CD4-positive, CD25-positive, alpha-beta regulatory T cell (primary cell): Measurements from ENCODE around the gene NTRK2. TPM values are rescaled to one million over a fixed set of nuclear protein-coding genes. Genes with fewer than 3 reads are reported as not detected.

Source experiments
- ATAC-seq, 2 donors: fragments of 150-1000 bp; cut with Tn5 transposase; one replicate each; pipeline ENCODE4 v1.10.0; 2021; ENCODE audit warnings: low read depth in 2 of 2, moderate number of reproducible peaks in 2 of 2, moderate library complexity in 1 of 2
- DNase-seq, 3 donors: peaks; one replicate each; pipeline versions ENCODE4 v3.0.0 to v3.0.0-alpha.2; 2012 to 2022; ENCODE audit warnings: mixed read lengths in 1 of 3
- H3K27ac ChIP-seq: one replicate; pipeline ENCODE4 v1.7.0; 2013; ENCODE audit warnings: mild to moderate bottlenecking, low read length; ENCODE audit not compliant: insufficient read depth, poor library complexity, severe bottlenecking
- H3K27me3 ChIP-seq: one replicate; pipeline ENCODE4 v1.7.0; 2013; ENCODE audit warnings: low read length; ENCODE audit not compliant: control insufficient read depth, insufficient read depth
- H3K36me3 ChIP-seq: one replicate; pipeline ENCODE4 v1.7.0; 2013; ENCODE audit warnings: mild to moderate bottlenecking, low read length, moderate library complexity; ENCODE audit not compliant: control insufficient read depth, insufficient read depth
- H3K4me1 ChIP-seq: 2 replicates; pipeline ENCODE4 v1.7.0; 2013; ENCODE audit warnings: mild to moderate bottlenecking, low read length; ENCODE audit not compliant: insufficient read depth, control insufficient read depth, poor library complexity, severe bottlenecking
- H3K4me3 ChIP-seq: one replicate; pipeline ENCODE4 v1.7.0; 2013; ENCODE audit warnings: low read depth, mild to moderate bottlenecking, low read length, moderate library complexity
- H3K9me3 ChIP-seq, 2 experiments: 1 replicate in 1 of 2; 2 replicates in 1 of 2; pipeline ENCODE4 v1.7.0; 2013; ENCODE audit warnings: low read length in 2 of 2, mild to moderate bottlenecking in 1 of 2, moderate library complexity in 1 of 2; ENCODE audit not compliant: control insufficient read depth in 2 of 2
- H3K27ac Mint-ChIP-seq, 3 donors: one replicate each; pipeline ENCODE4 v1.8.0; 2020 to 2022; ENCODE audit warnings: mild to moderate bottlenecking in 3 of 3, mixed read lengths in 3 of 3, moderate library complexity in 2 of 3
- H3K27me3 Mint-ChIP-seq: one replicate; pipeline ENCODE4 v1.8.0; 2022; ENCODE audit warnings: mild to moderate bottlenecking, mixed read lengths
- H3K36me3 Mint-ChIP-seq: one replicate; pipeline ENCODE4 v1.8.0; 2020; ENCODE audit warnings: mixed read lengths
- H3K4me1 Mint-ChIP-seq, 4 donors: one replicate each; pipeline ENCODE4 v1.8.0; 2020 to 2022; ENCODE audit warnings: mixed read lengths in 4 of 4, mild to moderate bottlenecking in 1 of 4
- H3K4me3 Mint-ChIP-seq, 4 donors: one replicate each; pipeline ENCODE4 v1.8.0; 2020 to 2022; ENCODE audit warnings: mild to moderate bottlenecking in 4 of 4, mixed read lengths in 4 of 4, moderate library complexity in 3 of 4
- H3K9me3 Mint-ChIP-seq, 7 donors: one replicate each; pipeline ENCODE4 v1.8.0; 2020 to 2022; ENCODE audit warnings: mixed read lengths in 7 of 7, mild to moderate bottlenecking in 3 of 7, moderate library complexity in 2 of 7
- polyA plus RNA-seq, 4 donors: library from polyadenylated mRNA; unstranded; fragments of 300-500 nt; fragmentation: Illumina TruSeq; gene quantifications; one replicate each; pipeline ENCODE4 v1.2.3, GENCODE V29; 2021
- total RNA-seq: library from RNA; stranded (reverse); gene quantifications from one replicate; pipeline ENCODE4 v1.2.3, GENCODE V29; 2022

Gene NTRK2
- total and polyA plus RNA-seq, 5 donors from 2014 or later: 0.02 to 0.12 TPM; not detected in 3

- H3K27ac Mint-ChIP-seq: no peak overlapping the region
- DNase-seq: no peak
- ATAC-seq: no peak
- no peak overlapping the region for H3K4me3 Mint-ChIP-seq
- H3K9me3 Mint-ChIP-seq: peaks cover 0 to 3% (median 0%) of the 10 kb centered on the region in 7 donors
- H3K4me1 Mint-ChIP-seq: no peaks in the 10 kb centered on the region
- Histone ChIP-seq H3K36me3 (no peaks in the 10 kb centered on the region), H3K4me1 (no peaks in the 10 kb centered on the region), H3K9me3 (no peaks in the 10 kb centered on the region), H3K27ac (no peak overlapping the region), H3K4me3 (no peak overlapping the region), H3K27me3 (no peaks in the 10 kb centered on the region)
- no peaks in the 10 kb centered on the region for H3K27me3 Mint-ChIP-seq
- H3K36me3 Mint-ChIP-seq: no peaks in the 10 kb centered on the region
Measured at GRCh38 chr9:84846906-84847305, 177.4 kb downstream of the NTRK2 start.

DNA sequence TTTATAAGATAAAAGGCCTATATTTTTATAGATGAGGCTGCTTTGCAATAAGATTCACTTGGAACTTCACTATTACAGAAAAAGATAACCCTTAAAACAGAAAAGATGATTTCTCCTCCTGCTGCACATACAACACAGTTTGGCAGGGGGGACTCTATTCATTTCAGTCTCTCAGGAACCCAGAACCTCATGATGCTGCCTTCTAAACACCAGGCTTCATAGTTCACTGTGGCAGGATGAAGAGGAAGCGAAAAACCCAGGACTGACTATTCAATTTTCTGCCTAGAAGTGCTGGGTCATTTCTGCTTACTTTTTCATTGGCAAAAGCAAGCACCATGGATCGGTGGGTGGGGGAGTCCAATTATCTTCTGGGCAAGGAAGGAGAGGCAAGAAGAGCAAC, 179.5 kb downstream of the NTRK2 start:
- Histone ChIP-seq H3K27me3 (no peaks in the 10 kb centered on the region), H3K4me1 (no peaks in the 10 kb centered on the region), H3K36me3 (no peaks in the 10 kb centered on the region), H3K9me3 (no peaks in the 10 kb centered on the region), H3K27ac (no peak overlapping the region), H3K4me3 (no peak overlapping the region)
- DNase-seq (no peak), ATAC-seq (no peak)
- H3K36me3 Mint-ChIP-seq: no peaks in the 10 kb centered on the region
- no peaks in the 10 kb centered on the region for H3K4me1 Mint-ChIP-seq
- H3K9me3 Mint-ChIP-seq: peaks cover 0 to 1% (median 0%) of the 10 kb centered on the region in 7 donors
- no peak overlapping the region for H3K4me3 Mint-ChIP-seq
- H3K27ac Mint-ChIP-seq: no peak overlapping the region
- H3K27me3 Mint-ChIP-seq: no peaks in the 10 kb centered on the region

GRCh38 chr9:84850830-84851392, 181.4 kb downstream of the NTRK2 start:
- Mint-ChIP-seq H3K36me3 (no peaks in the 10 kb centered on the region), H3K4me1 (no peaks in the 10 kb centered on the region), H3K27ac (peak overlapping the region in 1 of 3 donors; percentile 50), H3K9me3 (no peaks in the 10 kb centered on the region), H3K4me3 (no peak overlapping the region), H3K27me3 (peaks cover under 1% of the 10 kb centered on the region)
- Histone ChIP-seq H3K9me3 (no peaks in the 10 kb centered on the region), H3K27me3 (no peaks in the 10 kb centered on the region), H3K4me1 (no peaks in the 10 kb centered on the region), H3K36me3 (no peaks in the 10 kb centered on the region), H3K4me3 (no peak overlapping the region), H3K27ac (no peak overlapping the region)
- DNase-seq: no peak
- ATAC-seq: no peak

- H3K4me3 Mint-ChIP-seq: no peak overlapping the region
- no peak overlapping the region for H3K27ac Mint-ChIP-seq
- Histone ChIP-seq H3K4me3 (no peak overlapping the region), H3K9me3 (no peaks in the 10 kb centered on the region), H3K27me3 (no peaks in the 10 kb centered on the region), H3K4me1 (no peaks in the 10 kb centered on the region), H3K36me3 (no peaks in the 10 kb centered on the region), H3K27ac (no peak overlapping the region)
- no peak for DNase-seq
- H3K9me3 Mint-ChIP-seq: no peaks in the 10 kb centered on the region
- H3K36me3 Mint-ChIP-seq: no peaks in the 10 kb centered on the region
- no peak for ATAC-seq
- no peaks in the 10 kb centered on the region for H3K4me1 Mint-ChIP-seq
- peaks cover 6% of the 10 kb centered on the region for H3K27me3 Mint-ChIP-seq
Measured at GRCh38 chr9:84851935-84852585, 182.5 kb downstream of the NTRK2 start.

GRCh38 chr9:84852617-84853301, 183.2 kb downstream of the NTRK2 start:
- DNase-seq (no peak), ATAC-seq (no peak)
- Mint-ChIP-seq H3K27ac (no peak overlapping the region), H3K4me1 (no peaks in the 10 kb centered on the region), H3K4me3 (no peak overlapping the region), H3K27me3 (peaks cover 6% of the 10 kb centered on the region), H3K9me3 (peaks cover 0 to under 1% (median 0%) of the 10 kb centered on the region in 7 donors), H3K36me3 (no peaks in the 10 kb centered on the region)
- H3K4me1 ChIP-seq: no peaks in the 10 kb centered on the region
- no peaks in the 10 kb centered on the region for H3K36me3 ChIP-seq
- no peaks in the 10 kb centered on the region for H3K9me3 ChIP-seq
- H3K4me3 ChIP-seq: no peak overlapping the region
- no peaks in the 10 kb centered on the region for H3K27me3 ChIP-seq
- no peak overlapping the region for H3K27ac ChIP-seq

GRCh38 chr9:84856181-84856632, 186.7 kb downstream of the NTRK2 start:
- H3K9me3 Mint-ChIP-seq: peaks cover 0 to 5% (median 0%) of the 10 kb centered on the region in 7 donors
- H3K27me3 ChIP-seq: no peaks in the 10 kb centered on the region
- no peaks in the 10 kb centered on the region for H3K36me3 Mint-ChIP-seq

GRCh38 chr9:84857211-84857610, 187.7 kb downstream of the NTRK2 start:
- Mint-ChIP-seq H3K27me3 (peaks cover 6% of the 10 kb centered on the region), H3K36me3 (no peaks in the 10 kb centered on the region), H3K4me3 (no peak overlapping the region), H3K27ac (no peak overlapping the region), H3K9me3 (peaks cover 0 to 5% (median 0%) of the 10 kb centered on the region in 7 donors), H3K4me1 (no peaks in the 10 kb centered on the region)
- Histone ChIP-seq H3K27me3 (no peaks in the 10 kb centered on the region), H3K4me3 (no peak overlapping the region), H3K4me1 (no peaks in the 10 kb centered on the region), H3K9me3 (no peaks in the 10 kb centered on the region), H3K36me3 (no peaks in the 10 kb centered on the region), H3K27ac (no peak overlapping the region)
- DNase-seq: no peak
- no peak for ATAC-seq

More at GRCh38 chr9:84856181-84856632, 186.7 kb downstream of the NTRK2 start:
- Mint-ChIP-seq H3K4me1 (no peaks in the 10 kb centered on the region), H3K4me3 (no peak overlapping the region), H3K27ac (no peak overlapping the region), H3K27me3 (peaks cover 6% of the 10 kb centered on the region)
- Histone ChIP-seq H3K27ac (no peak overlapping the region), H3K9me3 (no peaks in the 10 kb centered on the region), H3K36me3 (no peaks in the 10 kb centered on the region), H3K4me1 (no peaks in the 10 kb centered on the region), H3K4me3 (no peak overlapping the region)
- DNase-seq (no peak), ATAC-seq (no peak)
